ENCODE data around the gene HADHA.

The HADHA gene

GRCh38 chr2:26215833-26216232, 28.6 kb downstream of the HADHA start:
- DNase-seq (ENCODE audit: low read depth) = no peak
- no peak overlapping the region for H3K4me3 ChIP-seq (ENCODE audit: low read length)
- TF ChIP-seq CTCF (IDR thresholded peaks at IDR 0.05; ENCODE audit: insufficient read depth, low read depth, low read length, missing control alignments) = no peak

- no peak for DNase-seq (ENCODE audit: low read depth)
- no peak for TF ChIP-seq CTCF (IDR thresholded peaks at IDR 0.05; ENCODE audit: insufficient read depth, low read depth, low read length, missing control alignments)
- H3K4me3 ChIP-seq (ENCODE audit: low read length) = no peak overlapping the region
Observed at GRCh38 chr2:26214759-26215158, 29.7 kb downstream of the HADHA start.

- no peak for DNase-seq (ENCODE audit: low read depth)
- no peak for TF ChIP-seq CTCF (IDR thresholded peaks at IDR 0.05; ENCODE audit: insufficient read depth, low read depth, low read length, missing control alignments)
- H3K4me3 ChIP-seq (ENCODE audit: low read length) = no peak overlapping the region
Observed at GRCh38 chr2:26212011-26212410, 32.4 kb downstream of the HADHA start.

- no peak for TF ChIP-seq CTCF (IDR thresholded peaks at IDR 0.05; ENCODE audit: insufficient read depth, low read depth, low read length, missing control alignments)
- no peak for DNase-seq (ENCODE audit: low read depth)
- H3K4me3 ChIP-seq (ENCODE audit: low read length) = no peak overlapping the region
Observed at GRCh38 chr2:26203906-26204305, 40.5 kb downstream of the HADHA start.

- DNase-seq (ENCODE audit: low read depth) = no peak
- H3K4me3 ChIP-seq (ENCODE audit: low read length) = no peak overlapping the region
- TF ChIP-seq CTCF (IDR thresholded peaks at IDR 0.05; ENCODE audit: insufficient read depth, low read depth, low read length, missing control alignments) = no peak
Observed at GRCh38 chr2:26202981-26203490, 41.4 kb downstream of the HADHA start.

- H3K4me3 ChIP-seq (ENCODE audit: low read length) = no peak overlapping the region
- DNase-seq (ENCODE audit: low read depth) = no peak
- TF ChIP-seq CTCF (IDR thresholded peaks at IDR 0.05; ENCODE audit: insufficient read depth, low read depth, low read length, missing control alignments) = no peak
Observed at GRCh38 chr2:26197516-26197915, 46.9 kb downstream of the HADHA start.

GRCh38 chr2:26196683-26197418, 47.6 kb downstream of the HADHA start:
- no peak for DNase-seq (ENCODE audit: low read depth)
- TF ChIP-seq CTCF (IDR thresholded peaks at IDR 0.05; ENCODE audit: insufficient read depth, low read depth, low read length, missing control alignments) = no peak
- no peak overlapping the region for H3K4me3 ChIP-seq (ENCODE audit: low read length)

Data from epithelial cell of esophagus (primary cell).